GM23338 (cell line): ENCODE measurements around the gene TRABD. TPM values are rescaled to one million over a fixed set of nuclear protein-coding genes. Genes with fewer than 3 reads are reported as not detected.

Experiments used
- ATAC-seq: fragments of 200-7000 bp; cut with Tn5 transposase; 3 replicates; pipeline ENCODE4 v1.9.1; 2020
- DNase-seq: peaks from one replicate; pipeline ENCODE4 v3.0.0-alpha.2; 2015; ENCODE audit warnings: low spot score
- H2AFZ ChIP-seq: fragments of 200-600 bp; sonication (generic); 2 replicates; pipeline ENCODE4 v1.8.0; 2016; ENCODE audit warnings: antibody characterized with exemption, mild to moderate bottlenecking, moderate library complexity
- H3F3A ChIP-seq: fragments of 200-600 bp; sonication (generic); replicated peaks from 2 replicates; pipeline ENCODE4 v1.8.0; 2017; ENCODE audit warnings: antibody characterized with exemption, mixed run types, low read depth
- H3K27ac ChIP-seq: fragments of 200-600 bp; sonication (generic); 2 replicates; pipeline ENCODE4 v1.6.1; 2016; ENCODE audit warnings: low read depth
- H3K27me3 ChIP-seq: fragments of 200-600 bp; sonication (generic); 2 replicates; pipeline ENCODE4 v1.8.0; 2016; ENCODE audit warnings: mild to moderate bottlenecking, mixed run types, moderate library complexity; ENCODE audit not compliant: insufficient read depth
- H3K36me3 ChIP-seq: fragments of 200-600 bp; sonication (generic); 2 replicates; pipeline ENCODE4 v1.8.0; 2016; ENCODE audit warnings: mild to moderate bottlenecking; ENCODE audit not compliant: insufficient read depth
- H3K4me1 ChIP-seq: fragments of 200-600 bp; sonication (generic); 2 replicates; pipeline ENCODE4 v1.8.0; 2016; ENCODE audit warnings: mild to moderate bottlenecking, moderate library complexity; ENCODE audit not compliant: insufficient read depth
- H3K4me2 ChIP-seq: fragments of 200-600 bp; sonication (generic); 2 replicates; pipeline ENCODE4 v1.7.1; 2017; ENCODE audit warnings: mixed run types
- H3K4me3 ChIP-seq: fragments of 200-600 bp; sonication (generic); 2 replicates; pipeline ENCODE4 v1.6.1; 2016; ENCODE audit warnings: mixed run types
- H3K79me2 ChIP-seq: fragments of 200-600 bp; sonication (generic); replicated peaks from 2 replicates; pipeline ENCODE4 v1.8.0; 2017; ENCODE audit warnings: mild to moderate bottlenecking; ENCODE audit not compliant: insufficient read depth
- H3K9me2 ChIP-seq: fragments of 200-600 bp; sonication (generic); 2 replicates; pipeline ENCODE4 v1.8.0; 2017; ENCODE audit not compliant: insufficient read depth
- H4K20me1 ChIP-seq: fragments of 200-600 bp; sonication (generic); replicated peaks from 2 replicates; pipeline ENCODE4 v1.8.0; 2017; ENCODE audit warnings: mild to moderate bottlenecking; ENCODE audit not compliant: insufficient read depth
- H3K27ac Mint-ChIP-seq: 2 replicates; pipeline ENCODE4 v1.8.0; 2020; ENCODE audit warnings: inconsistent platforms, mild to moderate bottlenecking, moderate library complexity, mixed read lengths
- H3K27me3 Mint-ChIP-seq: 3 replicates; pipeline ENCODE4 v1.8.0; 2022; ENCODE audit warnings: low read depth, mild to moderate bottlenecking, moderate library complexity, mixed read lengths, inconsistent platforms; ENCODE audit not compliant: insufficient read depth, poor library complexity
- H3K36me3 Mint-ChIP-seq: 3 replicates; pipeline ENCODE4 v1.8.0; 2021; ENCODE audit warnings: low read depth, mild to moderate bottlenecking, inconsistent platforms, moderate library complexity, mixed read lengths
- H3K4me1 Mint-ChIP-seq: 3 replicates; pipeline ENCODE4 v1.8.0; 2020; ENCODE audit warnings: mild to moderate bottlenecking, inconsistent platforms, mixed read lengths
- H3K4me3 Mint-ChIP-seq: 3 replicates; pipeline ENCODE4 v1.8.0; 2021; ENCODE audit warnings: moderate library complexity, mild to moderate bottlenecking, inconsistent platforms, mixed read lengths
- H3K9me3 Mint-ChIP-seq: 3 replicates; pipeline ENCODE4 v1.8.0; 2020; ENCODE audit warnings: moderate library complexity, mild to moderate bottlenecking, inconsistent platforms, mixed read lengths
- CREB1 ChIP-seq: fragments of 250-450 bp; sonication (Bioruptor Pico); IDR thresholded peaks from 2 replicates; pipeline ENCODE4 v1.5.0; 2020; ENCODE audit warnings: low read depth, mild to moderate bottlenecking, moderate library complexity
- CTCF ChIP-seq, 2 experiments: fragments of 200-600 bp in 1 of 2; sonication (generic) in 1 of 2; conservative IDR thresholded peaks; 2 replicates each; pipeline versions ENCODE4 v1.5.1 to v1.6.1; 2016 to 2017; ENCODE audit warnings: antibody characterized with exemption in 2 of 2, low read depth in 2 of 2, mild to moderate bottlenecking in 2 of 2, moderate library complexity in 1 of 2
- ETS1 ChIP-seq: IDR thresholded peaks from 2 replicates; pipeline ENCODE4 v1.6.1; 2016; ENCODE audit warnings: antibody characterized with exemption
- EZH2 ChIP-seq: fragments of 200-600 bp; sonication (generic); IDR thresholded peaks from one replicate; pipeline ENCODE4 v1.8.0; 2017; ENCODE audit warnings: antibody characterized with exemption, mild to moderate bottlenecking, low read depth; ENCODE audit not compliant: unreplicated experiment
- JUNB ChIP-seq: IDR thresholded peaks from one replicate; pipeline ENCODE4 v1.6.1; 2016; ENCODE audit warnings: antibody characterized with exemption; ENCODE audit not compliant: unreplicated experiment
- NANOG ChIP-seq: IDR thresholded peaks from 2 replicates; pipeline ENCODE4 v1.6.1; 2016; ENCODE audit warnings: antibody characterized with exemption, borderline replicate concordance
- POLR2AphosphoS5 ChIP-seq: IDR thresholded peaks from 2 replicates; pipeline ENCODE4 v1.6.1; 2016; ENCODE audit warnings: antibody characterized with exemption, low read depth
- REST ChIP-seq: IDR thresholded peaks from one replicate; pipeline ENCODE4 v1.6.1; 2018; ENCODE audit warnings: antibody characterized with exemption; ENCODE audit not compliant: unreplicated experiment
- STAT1 ChIP-seq: IDR thresholded peaks from one replicate; pipeline ENCODE4 v1.6.1; 2016; ENCODE audit warnings: antibody characterized with exemption; ENCODE audit not compliant: unreplicated experiment
- ZNF114 ChIP-seq: fragments of 250-450 bp; sonication (Bioruptor Pico); IDR thresholded peaks from 2 replicates; pipeline ENCODE4 v1.5.0; 2020; ENCODE audit warnings: mild to moderate bottlenecking, moderate library complexity
- ZNF331 ChIP-seq: fragments of 250-450 bp; sonication (Bioruptor Pico); IDR thresholded peaks from 2 replicates; pipeline ENCODE4 v1.5.0; 2020; ENCODE audit warnings: low read depth, mild to moderate bottlenecking, moderate library complexity
- ZNF462 ChIP-seq: fragments of 250-450 bp; sonication (Bioruptor Pico); IDR thresholded peaks from 2 replicates; pipeline ENCODE4 v1.5.0; 2020; ENCODE audit warnings: mild to moderate bottlenecking, moderate library complexity
- polyA plus RNA-seq: library from polyadenylated mRNA; unstranded; fragments of >200 nt; fragmentation: Nextera tagmentation; extraction: Ambion mirVana; gene quantifications from 2 replicates; pipeline ENCODE4 v1.2.1, GENCODE V29; 2016
- total RNA-seq: library from RNA; depleted of rRNA; stranded (reverse); fragments of >200 nt; shearing (Covaris generic); gene quantifications from 2 replicates; pipeline ENCODE4 v1.2.3, GENCODE V29; 2014

Gene TRABD
- total and polyA plus RNA-seq, 2 experiments from 2014 or later, result 44.1 to 66.1 TPM

GRCh38 chr22:50185375-50186087, at the start of gene TRABD (continued):
- TF ChIP-seq REST (no peak), STAT1 (no peak)

- Mint-ChIP-seq H3K4me3 (no peak overlapping the region), H3K27ac (no peak overlapping the region), H3K36me3 (no peaks in the 10 kb centered on the region), H3K9me3 (no peaks in the 10 kb centered on the region), H3K4me1 (no peaks in the 10 kb centered on the region), H3K27me3 (no peaks in the 10 kb centered on the region)
- Histone ChIP-seq H3K4me1 (no peaks in the 10 kb centered on the region), H4K20me1 (no peaks in the 10 kb centered on the region), H3K4me3 (no peak overlapping the region), H2AFZ (no peak overlapping the region), H3K36me3 (no peaks in the 10 kb centered on the region), H3F3A (no peaks in the 10 kb centered on the region), H3K79me2 (no peaks in the 10 kb centered on the region), H3K4me2 (no peak overlapping the region), H3K27me3 (no peaks in the 10 kb centered on the region), H3K27ac (no peak overlapping the region), H3K9me2 (no peaks in the 10 kb centered on the region)
- ATAC-seq, result no peak
- no peak for DNase-seq
- TF ChIP-seq CREB1 (CRISPR knock-in tag), result no peak
- no peak for TF ChIP-seq ZNF114 (CRISPR knock-in tag)
- no peak for TF ChIP-seq POLR2AphosphoS5
- no peak for TF ChIP-seq ETS1
- no peak for TF ChIP-seq JUNB
- no peak for TF ChIP-seq NANOG
- TF ChIP-seq ZNF331, result no peak
- TF ChIP-seq STAT1, result no peak
- TF ChIP-seq ZNF462, result no peak
- TF ChIP-seq CTCF (conservative IDR thresholded peaks at IDR 0.05; ENCODE audit: low read depth in 2 of 2), result no peak
- no peak for TF ChIP-seq EZH2
Observed at GRCh38 chr22:50136581-50137015, 49.1 kb upstream of the TRABD start.
